Stimulated activated CD8-positive, alpha-beta memory T cell treated with anti-CD3 and anti-CD28 coated beads, Interleukin-7, amount 100 ng/mL, for 4 hours (primary cell): Measurements from ENCODE around the gene TMA16.
"Not testable (repeated sequence)": the region's sequence is repeated elsewhere in the genome, so short reads cannot be mapped to it uniquely, and the experiment has no call there.

Experiments used
- DNase-seq, 2 donors: peaks; one replicate each; pipeline ENCODE4 v3.0.0-alpha.2; 2020; ENCODE audit warnings: low read depth in 2 of 2

TMA16 gene

GRCh38 chr4:163515198-163515597, 20.7 kb downstream of the TMA16 start:
- no peak for DNase-seq

GRCh38 chr4:163523791-163524365, 29.4 kb downstream of the TMA16 start:
- DNase-seq = no peak

GRCh38 chr4:163525982-163526381, 31.5 kb downstream of the TMA16 start:
- no peak for DNase-seq

GRCh38 chr4:163527172-163527571, 32.7 kb downstream of the TMA16 start:
- DNase-seq = no peak

GRCh38 chr4:163528653-163529052, 34.2 kb downstream of the TMA16 start:
- DNase-seq = no peak

GRCh38 chr4:163534056-163534455, 39.6 kb downstream of the TMA16 start:
- DNase-seq = no peak

- no peak for DNase-seq
Observed at GRCh38 chr4:163535657-163536056, 41.2 kb downstream of the TMA16 start.

- no peak for DNase-seq
Observed at GRCh38 chr4:163536091-163536490, 41.6 kb downstream of the TMA16 start.

GRCh38 chr4:163537114-163537513, 42.6 kb downstream of the TMA16 start:
- no peak for DNase-seq

- not testable (repeated sequence) for DNase-seq
Observed at GRCh38 chr4:163538820-163539219, 44.3 kb downstream of the TMA16 start.

GRCh38 chr4:163540448-163540847, 46.0 kb downstream of the TMA16 start:
- DNase-seq = no peak

GRCh38 chr4:163540977-163541376, 46.5 kb downstream of the TMA16 start:
- no peak for DNase-seq

- DNase-seq = no peak
Observed at GRCh38 chr4:163542275-163542674, 47.8 kb downstream of the TMA16 start.

- peak; percentile 24 to 29 for DNase-seq
Observed at GRCh38 chr4:163544407-163545038, 50.0 kb downstream of the TMA16 start.

GRCh38 chr4:163548481-163549243, 54.2 kb downstream of the TMA16 start:
- no peak for DNase-seq

GRCh38 chr4:163550869-163551267, 56.4 kb downstream of the TMA16 start:
- no peak for DNase-seq

- DNase-seq = no peak
Observed at GRCh38 chr4:163553146-163553545, 58.7 kb downstream of the TMA16 start.

- no peak for DNase-seq
Observed at GRCh38 chr4:163554870-163555465, 60.5 kb downstream of the TMA16 start.

GRCh38 chr4:163556177-163556576, 61.7 kb downstream of the TMA16 start:
- no peak for DNase-seq

- no peak for DNase-seq
Observed at GRCh38 chr4:163556650-163557391, 62.3 kb downstream of the TMA16 start.

- no peak for DNase-seq
Observed at GRCh38 chr4:163558539-163559044, 64.1 kb downstream of the TMA16 start.

- DNase-seq = no peak
Observed at GRCh38 chr4:163562496-163562895, 68.0 kb downstream of the TMA16 start.
